ENCODE measurements around the gene CHAF1A.

The CHAF1A gene

DNA sequence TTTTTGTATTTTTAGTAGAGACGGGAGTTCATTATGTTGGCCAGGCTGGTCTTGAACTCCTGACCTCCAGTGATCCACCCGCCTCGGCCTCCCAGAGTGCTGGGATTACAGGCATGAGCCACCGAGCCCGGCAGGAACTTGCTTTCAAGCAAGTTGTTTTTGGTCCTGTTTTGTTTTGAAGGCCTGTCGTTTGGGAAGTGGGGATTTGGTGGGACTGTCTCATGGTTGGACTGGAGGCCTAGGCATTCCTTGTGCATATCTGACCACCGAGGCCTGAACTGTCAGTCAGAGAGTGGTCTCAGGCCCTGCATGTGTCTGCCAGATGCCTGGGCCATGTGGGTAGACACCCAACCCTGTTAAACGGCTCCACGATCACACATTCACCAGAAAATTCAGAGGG, 28.9 kb downstream of the CHAF1A start:
- Mint-ChIP-seq H3K27ac (no peak overlapping the region), H3K9me3 (no peaks in the 10 kb centered on the region), H3K4me3 (no peak overlapping the region), H3K36me3 (peaks cover 12% of the 10 kb centered on the region), H3K27me3 (no peaks in the 10 kb centered on the region), H3K4me1 (no peaks in the 10 kb centered on the region)

DNA sequence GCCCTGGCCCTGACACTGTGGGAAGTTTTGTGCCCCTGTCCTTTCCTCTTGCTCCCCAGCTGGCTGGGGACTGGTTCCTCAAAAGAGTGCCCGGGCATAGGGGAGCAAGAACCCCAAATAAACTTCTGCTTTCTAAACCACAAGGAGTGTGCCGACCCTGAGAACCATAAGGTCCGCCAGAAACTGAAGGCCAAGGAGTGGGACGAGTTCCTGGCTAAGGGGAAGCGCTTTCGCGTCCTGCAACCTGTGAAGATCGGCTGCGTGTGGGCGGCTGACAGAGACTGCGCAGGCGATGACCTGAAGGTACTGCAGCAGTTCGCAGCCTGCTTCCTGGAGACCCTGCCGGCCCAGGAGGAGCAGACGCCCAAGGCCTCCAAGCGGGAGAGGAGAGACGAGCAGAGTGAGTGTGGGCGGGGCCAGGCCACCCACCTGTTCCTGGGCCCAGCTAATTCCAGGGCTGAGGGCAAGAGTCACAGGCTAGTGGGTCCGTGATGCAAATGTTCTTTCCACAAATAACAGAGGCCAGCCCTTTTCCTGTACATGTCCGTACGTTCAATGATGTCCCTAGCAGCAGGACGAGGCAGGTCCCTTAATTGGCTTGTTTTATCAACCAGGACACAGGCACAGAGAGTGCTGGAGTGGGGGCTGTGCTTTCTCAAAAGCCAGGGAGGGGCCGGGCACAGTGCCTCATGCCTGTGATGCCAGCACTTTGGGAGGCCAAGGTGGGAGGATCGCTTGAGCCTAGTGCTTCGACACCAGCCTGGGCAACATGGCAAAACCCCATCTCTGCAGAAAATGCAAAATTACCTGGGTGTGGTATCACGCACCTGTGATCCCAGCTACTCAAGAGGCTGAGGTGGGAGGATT, 29.6 kb downstream of the CHAF1A start:
- no peak overlapping the region for H3K27ac Mint-ChIP-seq
- no peaks in the 10 kb centered on the region for H3K9me3 Mint-ChIP-seq
- no peak overlapping the region for H3K4me3 Mint-ChIP-seq
- H3K36me3 Mint-ChIP-seq: peaks cover 12% of the 10 kb centered on the region
- H3K4me1 Mint-ChIP-seq: no peaks in the 10 kb centered on the region
- H3K27me3 Mint-ChIP-seq: no peaks in the 10 kb centered on the region

DNA sequence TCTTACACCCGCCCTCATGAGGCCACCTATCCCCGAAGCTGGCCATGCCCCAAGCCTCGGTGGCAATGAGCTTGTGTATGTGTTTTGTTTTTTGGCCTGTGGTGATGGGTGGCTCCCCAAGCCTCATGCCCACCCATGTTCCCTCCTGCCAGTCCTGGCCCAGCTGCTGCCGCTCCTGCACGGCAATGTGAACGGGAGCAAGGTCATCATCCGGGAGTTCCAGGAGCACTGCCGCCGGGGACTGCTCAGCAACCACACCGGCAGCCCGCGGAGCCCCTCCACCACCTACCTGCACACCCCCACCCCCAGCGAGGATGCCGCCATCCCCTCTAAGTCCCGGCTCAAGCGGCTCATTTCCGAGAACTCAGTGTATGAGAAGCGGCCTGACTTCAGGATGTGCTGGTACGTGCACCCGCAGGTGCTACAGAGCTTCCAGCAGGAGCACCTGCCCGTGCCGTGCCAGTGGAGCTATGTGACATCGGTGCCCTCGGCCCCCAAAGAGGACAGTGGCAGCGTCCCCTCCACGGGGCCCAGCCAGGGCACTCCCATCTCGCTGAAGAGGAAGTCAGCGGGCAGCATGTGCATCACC, 30.6 kb downstream of the CHAF1A start:
- Mint-ChIP-seq H3K9me3 (no peaks in the 10 kb centered on the region), H3K4me1 (no peaks in the 10 kb centered on the region), H3K27ac (no peak overlapping the region), H3K4me3 (no peak overlapping the region), H3K27me3 (no peaks in the 10 kb centered on the region), H3K36me3 (peaks cover 12% of the 10 kb centered on the region)

DNA sequence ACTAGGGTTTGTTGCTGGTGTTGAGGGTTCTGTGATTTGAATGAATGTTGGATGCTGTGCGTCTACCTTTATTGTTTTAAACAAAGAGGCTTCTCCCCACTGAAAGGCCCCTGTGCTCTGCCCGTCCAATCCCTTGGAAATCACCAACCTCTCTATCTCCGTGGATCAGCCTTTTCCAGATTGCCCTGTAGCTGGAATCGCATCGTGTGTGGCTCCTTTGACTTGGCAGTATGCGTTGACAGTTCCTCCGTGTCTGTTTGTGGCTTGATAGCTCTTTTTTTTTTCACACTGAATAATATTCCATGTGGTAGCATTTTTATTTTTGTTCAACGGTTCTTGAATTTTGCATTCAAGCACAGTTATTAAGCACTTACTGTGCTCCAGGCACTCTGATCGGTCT, 32.0 kb downstream of the CHAF1A start:
- Mint-ChIP-seq H3K36me3 (peaks cover 12% of the 10 kb centered on the region), H3K4me3 (no peak overlapping the region), H3K4me1 (no peaks in the 10 kb centered on the region), H3K27me3 (no peaks in the 10 kb centered on the region), H3K9me3 (no peaks in the 10 kb centered on the region), H3K27ac (no peak overlapping the region)

DNA sequence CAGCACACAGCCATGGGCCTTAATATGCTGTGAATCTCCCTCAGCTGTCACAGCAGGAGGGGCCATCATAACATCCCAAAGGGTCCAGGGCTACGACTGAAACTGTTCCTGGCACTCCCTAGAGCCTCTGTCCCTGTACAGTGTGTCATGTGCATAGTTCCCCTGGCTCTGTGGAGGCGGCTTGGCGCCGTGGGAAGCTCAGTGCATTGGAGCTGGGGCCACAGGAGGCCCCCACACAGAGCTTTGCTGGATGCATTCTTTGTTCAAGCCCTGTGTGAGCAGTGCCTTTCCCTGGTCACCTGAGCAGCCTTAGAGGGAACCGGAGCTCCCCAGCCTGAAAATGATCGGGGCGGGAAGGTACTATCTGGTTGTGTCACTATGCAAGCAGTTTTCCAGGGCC, 33.8 kb downstream of the CHAF1A start:
- Mint-ChIP-seq H3K4me1 (no peaks in the 10 kb centered on the region), H3K27me3 (no peaks in the 10 kb centered on the region), H3K36me3 (peaks cover 10% of the 10 kb centered on the region), H3K9me3 (no peaks in the 10 kb centered on the region), H3K4me3 (no peak overlapping the region), H3K27ac (no peak overlapping the region)

DNA sequence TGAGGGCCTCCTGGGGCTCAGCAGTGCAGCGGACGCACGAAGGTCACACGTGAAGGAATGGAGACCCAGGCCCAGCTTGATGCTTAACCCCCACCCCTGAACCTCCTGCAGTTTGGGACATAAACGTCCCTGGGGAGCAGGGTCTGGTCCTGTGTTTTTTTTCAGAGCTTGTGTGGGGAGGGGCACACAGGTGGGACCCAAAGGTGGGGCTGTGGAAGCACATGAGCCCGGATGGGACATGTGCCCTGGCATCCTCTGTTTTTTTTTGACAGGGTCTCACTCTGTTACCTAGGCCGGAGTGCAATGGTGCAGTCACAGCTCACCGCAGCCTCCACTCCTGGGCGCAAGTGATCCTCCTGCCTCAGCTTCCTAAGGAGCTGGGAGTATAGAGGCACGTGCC, 34.7 kb downstream of the CHAF1A start:
- peaks cover 7% of the 10 kb centered on the region for H3K36me3 Mint-ChIP-seq
- H3K9me3 Mint-ChIP-seq: no peaks in the 10 kb centered on the region
- H3K27ac Mint-ChIP-seq: no peak overlapping the region
- no peaks in the 10 kb centered on the region for H3K27me3 Mint-ChIP-seq
- no peak overlapping the region for H3K4me3 Mint-ChIP-seq
- H3K4me1 Mint-ChIP-seq: no peaks in the 10 kb centered on the region

DNA sequence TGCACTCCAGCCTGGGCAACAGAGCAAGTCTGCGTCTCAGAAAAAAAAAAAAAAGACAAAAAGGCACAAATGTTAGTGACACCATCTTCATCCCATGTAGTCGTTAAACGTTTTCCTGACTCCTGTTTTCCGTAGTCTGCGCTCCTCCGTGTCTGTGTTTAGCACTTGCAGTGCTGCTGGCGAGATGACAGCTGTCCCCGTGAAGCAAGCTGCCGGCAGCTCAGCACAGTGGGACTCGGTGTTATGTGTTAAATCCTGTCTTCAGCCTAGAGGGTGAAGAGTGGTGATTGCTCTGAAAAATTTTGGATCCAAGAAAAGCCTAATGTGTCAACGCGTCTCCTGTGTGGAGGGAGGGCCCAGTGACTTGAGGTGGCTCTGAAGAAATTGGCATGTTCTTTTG, 36.8 kb downstream of the CHAF1A start:
- Mint-ChIP-seq H3K4me3 (no peak overlapping the region), H3K36me3 (peaks cover 8% of the 10 kb centered on the region), H3K4me1 (no peaks in the 10 kb centered on the region), H3K9me3 (no peaks in the 10 kb centered on the region), H3K27ac (no peak overlapping the region), H3K27me3 (no peaks in the 10 kb centered on the region)

DNA sequence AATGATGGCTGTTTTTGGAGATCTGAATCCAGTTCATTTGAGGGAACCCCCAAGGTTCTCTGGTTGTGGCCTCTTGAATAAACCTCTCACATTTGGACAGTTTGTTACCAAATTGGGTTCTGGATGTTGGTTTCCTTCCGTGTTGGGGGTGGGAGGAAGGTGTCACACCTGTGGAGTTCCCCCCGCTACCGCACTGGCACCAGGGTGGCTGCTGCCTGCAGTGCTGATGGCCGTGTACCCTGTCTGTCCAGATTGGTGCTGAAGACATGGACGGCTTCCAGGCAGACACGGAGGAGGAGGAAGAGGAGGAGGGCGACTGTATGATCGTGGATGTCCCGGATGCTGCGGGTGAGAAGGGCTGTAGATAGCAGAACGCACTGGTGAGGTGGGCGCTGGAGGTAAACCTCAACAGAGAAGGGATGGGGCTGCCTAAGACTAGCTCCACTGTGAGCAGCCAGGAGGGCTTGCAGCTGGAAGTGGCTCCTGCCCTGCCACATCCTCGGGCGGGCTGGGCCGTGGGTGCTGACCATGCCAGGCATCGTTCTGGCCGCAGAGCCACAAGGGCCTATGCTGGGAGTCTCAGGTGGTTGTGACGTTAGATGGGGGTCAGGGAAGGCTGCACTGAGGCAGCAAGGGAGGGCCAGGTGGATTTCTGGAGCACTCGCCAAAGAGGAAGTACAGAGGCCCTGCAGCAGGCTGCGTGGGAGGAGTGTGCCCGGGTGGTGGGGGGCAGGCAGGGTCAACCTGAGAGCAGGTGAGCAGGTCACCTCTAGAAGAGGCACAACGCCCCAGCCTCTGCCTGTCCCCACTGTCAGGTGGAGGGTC, 39.8 kb downstream of the CHAF1A start:
- no peak overlapping the region for H3K4me3 Mint-ChIP-seq
- H3K9me3 Mint-ChIP-seq: no peaks in the 10 kb centered on the region
- H3K27ac Mint-ChIP-seq: peak overlapping the region; percentile 61
- H3K36me3 Mint-ChIP-seq: peaks cover 6% of the 10 kb centered on the region
- H3K4me1 Mint-ChIP-seq: no peaks in the 10 kb centered on the region
- H3K27me3 Mint-ChIP-seq: no peaks in the 10 kb centered on the region

DNA sequence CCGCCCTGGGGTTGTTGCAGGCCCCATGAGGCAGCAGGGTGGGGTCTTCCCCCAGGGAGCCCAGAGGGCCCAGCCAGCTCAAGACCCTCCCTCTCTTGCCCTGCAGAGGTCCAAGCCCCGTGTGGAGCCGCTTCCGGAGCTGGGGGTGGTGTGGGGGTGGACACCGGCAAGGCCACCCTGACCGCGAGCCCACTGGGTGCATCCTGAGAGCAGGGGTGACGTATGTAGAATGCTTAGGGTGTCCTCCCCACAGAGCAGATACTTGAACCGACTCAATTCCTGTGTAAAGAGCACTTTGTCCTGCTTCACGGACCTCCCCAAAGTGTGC, 40.3 kb downstream of the CHAF1A start:
- H3K9me3 Mint-ChIP-seq: no peaks in the 10 kb centered on the region
- H3K36me3 Mint-ChIP-seq: peaks cover 6% of the 10 kb centered on the region
- no peaks in the 10 kb centered on the region for H3K27me3 Mint-ChIP-seq
- H3K4me3 Mint-ChIP-seq: no peak overlapping the region
- H3K4me1 Mint-ChIP-seq: no peaks in the 10 kb centered on the region
- H3K27ac Mint-ChIP-seq: no peak overlapping the region

DNA sequence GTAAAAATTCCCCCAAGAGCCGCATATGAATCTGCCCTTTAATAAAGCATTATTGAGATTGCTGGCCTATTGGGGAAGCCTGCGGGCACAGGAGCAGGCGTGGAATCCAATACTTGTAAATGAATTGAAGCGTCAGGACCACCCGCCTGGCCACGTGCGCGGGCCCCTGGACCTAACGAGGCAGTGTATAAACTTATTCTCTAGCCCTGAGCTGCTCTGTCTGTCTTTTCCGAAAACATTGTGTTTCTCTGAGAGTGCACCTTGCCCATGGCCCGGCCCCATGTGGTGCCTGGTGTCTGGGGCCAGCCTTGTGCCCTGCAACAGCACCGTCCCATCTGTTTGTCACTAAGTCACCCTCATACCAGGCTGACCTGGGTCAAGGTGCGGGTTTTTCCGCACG, 40.7 kb downstream of the CHAF1A start:
- Mint-ChIP-seq H3K27me3 (no peaks in the 10 kb centered on the region), H3K4me1 (no peaks in the 10 kb centered on the region), H3K36me3 (peaks cover 6% of the 10 kb centered on the region), H3K4me3 (no peak overlapping the region), H3K27ac (no peak overlapping the region), H3K9me3 (no peaks in the 10 kb centered on the region)

DNA sequence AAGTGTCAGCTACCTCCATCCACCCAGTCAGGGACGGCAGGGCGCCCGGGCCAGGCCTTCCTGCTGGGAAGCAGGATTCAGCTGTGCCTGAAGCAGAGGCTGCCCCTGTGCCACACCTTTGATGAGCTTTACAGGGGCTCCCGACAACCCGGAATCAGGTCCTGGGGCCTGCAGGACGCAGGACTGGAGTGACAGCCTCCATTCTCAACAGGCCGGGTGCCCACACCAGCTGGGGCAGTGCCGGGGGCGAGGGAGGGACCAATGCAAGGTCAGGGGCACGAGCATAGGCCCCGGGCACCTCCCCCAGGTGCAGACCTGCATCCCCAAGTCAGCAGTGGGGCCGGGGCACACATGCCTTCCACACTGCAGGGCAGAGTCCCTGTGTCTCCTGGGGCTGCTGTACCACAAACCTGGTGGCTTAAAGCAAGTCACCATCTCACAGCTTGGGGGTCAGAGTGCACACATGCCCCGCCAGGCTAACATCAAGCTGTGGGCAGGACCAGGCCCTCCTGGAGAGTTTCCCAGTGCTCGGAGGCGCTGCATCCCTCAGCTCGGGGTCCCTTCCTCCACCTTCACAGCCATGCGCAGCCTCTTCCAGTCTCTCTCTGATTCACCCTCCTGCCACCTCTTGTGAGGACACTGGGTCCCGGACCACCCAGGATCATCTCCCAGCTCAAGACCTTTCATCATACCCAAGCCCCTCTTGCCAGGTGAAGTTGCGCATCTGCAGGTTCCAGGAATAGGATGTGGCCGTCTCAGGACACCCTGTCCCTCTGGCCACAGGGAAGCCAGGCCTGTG, 41.7 kb downstream of the CHAF1A start:
- Mint-ChIP-seq H3K4me3 (no peak overlapping the region), H3K9me3 (no peaks in the 10 kb centered on the region), H3K36me3 (peaks cover 6% of the 10 kb centered on the region), H3K27me3 (no peaks in the 10 kb centered on the region), H3K27ac (no peak overlapping the region), H3K4me1 (no peaks in the 10 kb centered on the region)

DNA sequence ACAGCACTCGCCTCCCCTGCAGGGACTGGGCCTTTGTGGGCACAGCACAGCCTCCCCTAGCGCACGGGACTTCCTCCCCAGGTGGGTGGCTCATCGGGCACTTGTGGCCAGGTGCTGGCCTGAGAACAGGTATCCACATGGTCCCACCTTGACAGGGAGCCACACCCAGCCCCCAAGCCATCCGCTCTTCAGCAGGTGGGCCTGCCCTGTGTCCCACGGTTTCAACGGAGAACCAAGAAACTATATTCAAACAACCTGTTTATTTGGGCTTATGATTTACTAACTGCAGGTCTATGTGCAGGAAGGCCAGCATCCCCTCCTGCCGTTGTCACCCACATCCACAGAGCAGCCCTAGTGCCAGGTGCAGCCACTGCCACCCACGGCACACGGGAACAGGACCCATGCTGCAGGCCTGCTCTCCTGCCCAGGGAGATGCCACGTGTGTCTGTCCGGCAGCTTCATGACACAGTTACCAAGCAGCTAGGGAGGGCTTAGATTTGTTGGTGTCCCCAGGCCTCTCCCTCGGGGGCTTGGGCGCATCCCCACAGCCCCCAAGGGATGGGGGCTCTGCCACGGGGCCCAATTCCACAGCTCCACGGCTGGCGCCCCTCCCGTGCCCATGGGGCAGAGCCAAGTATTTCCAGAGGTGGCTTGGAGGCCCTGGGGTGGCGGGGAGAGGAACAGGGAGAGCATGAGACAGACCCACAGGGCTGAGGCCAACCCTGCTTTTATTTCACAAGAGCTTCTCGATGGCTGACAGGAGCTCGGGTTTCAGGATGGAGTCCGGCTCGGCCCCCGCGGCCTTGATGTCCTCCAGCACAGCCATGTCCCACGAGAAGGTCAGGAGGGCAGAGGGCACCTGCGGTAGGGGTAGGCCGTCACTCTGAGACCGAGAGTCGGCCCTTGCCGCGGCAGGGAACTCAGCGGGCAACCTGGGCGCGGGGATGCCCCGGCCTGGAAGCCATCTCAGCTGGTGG, 42.6 kb downstream of the CHAF1A start:
- Mint-ChIP-seq H3K27ac (no peak overlapping the region), H3K27me3 (no peaks in the 10 kb centered on the region), H3K36me3 (peaks cover 8% of the 10 kb centered on the region), H3K4me1 (no peaks in the 10 kb centered on the region), H3K4me3 (no peak overlapping the region), H3K9me3 (no peaks in the 10 kb centered on the region)

DNA sequence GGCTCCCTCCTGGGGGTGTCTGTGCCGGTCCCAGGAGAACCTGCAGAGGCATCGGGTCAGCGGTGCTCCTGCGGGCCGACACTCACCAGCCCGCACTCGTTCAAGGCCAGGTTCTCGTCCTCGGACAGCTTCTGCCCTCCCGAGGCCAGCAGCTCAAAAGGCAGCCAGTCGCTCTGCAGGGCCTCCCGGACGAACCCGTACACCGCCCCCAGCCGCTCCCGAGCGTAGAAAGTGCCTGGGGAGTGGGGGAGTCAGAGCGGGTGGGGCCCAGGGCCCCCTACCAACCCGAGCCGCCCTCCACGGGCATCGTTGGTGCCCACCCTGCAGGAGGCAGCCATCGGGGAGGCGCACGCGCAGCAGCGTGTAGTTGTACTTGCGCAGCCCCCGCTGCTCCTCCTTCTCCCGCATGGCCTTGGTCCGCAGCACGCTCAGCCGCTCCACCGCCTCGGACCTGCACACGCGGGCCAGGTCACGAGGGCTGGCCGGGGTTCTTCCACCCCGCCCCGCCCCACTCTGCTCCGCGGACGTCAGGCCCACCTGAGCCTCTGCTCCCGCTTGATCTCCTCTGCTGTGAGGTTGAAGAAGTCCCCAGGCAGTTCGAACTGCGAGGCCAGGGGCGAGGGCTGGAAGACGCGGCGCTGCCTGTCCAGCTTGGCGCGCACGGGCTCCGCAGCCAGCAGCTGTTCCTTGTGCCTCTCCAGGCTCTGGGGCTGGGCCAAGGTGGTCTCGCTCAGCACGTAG, 43.7 kb downstream of the CHAF1A start:
- H3K27ac Mint-ChIP-seq: no peak overlapping the region
- peaks cover 8% of the 10 kb centered on the region for H3K36me3 Mint-ChIP-seq
- H3K27me3 Mint-ChIP-seq: no peaks in the 10 kb centered on the region
- no peak overlapping the region for H3K4me3 Mint-ChIP-seq
- H3K9me3 Mint-ChIP-seq: no peaks in the 10 kb centered on the region
- H3K4me1 Mint-ChIP-seq: no peaks in the 10 kb centered on the region

DNA sequence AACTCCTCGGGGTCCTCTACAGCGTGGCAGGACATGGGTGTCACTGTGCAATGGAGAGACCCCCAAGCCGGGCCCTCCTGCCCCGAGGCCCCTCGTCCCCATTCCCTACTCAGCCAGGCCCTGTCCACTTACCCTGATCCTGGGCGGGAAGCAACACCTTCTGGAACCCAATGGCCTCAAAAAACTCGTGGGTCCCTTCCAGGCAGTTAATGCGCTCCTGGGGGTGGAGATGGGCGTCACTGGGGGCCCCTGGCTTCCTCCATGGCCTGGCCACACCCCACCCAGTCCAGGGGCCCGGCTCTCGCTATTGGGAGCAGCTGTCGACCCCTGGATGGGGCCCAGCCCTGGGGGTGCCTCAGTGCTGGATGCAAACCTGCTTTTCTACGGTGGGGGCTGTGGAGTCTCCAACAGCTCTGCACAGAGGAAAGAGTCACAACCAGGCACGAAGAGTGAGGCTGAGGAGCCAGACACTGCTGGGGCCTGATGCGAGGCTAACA, 44.3 kb downstream of the CHAF1A start:
- Mint-ChIP-seq H3K4me1 (no peaks in the 10 kb centered on the region), H3K9me3 (no peaks in the 10 kb centered on the region), H3K4me3 (no peak overlapping the region), H3K27me3 (no peaks in the 10 kb centered on the region), H3K36me3 (peaks cover 8% of the 10 kb centered on the region), H3K27ac (no peak overlapping the region)

Data from activated naive CD4-positive, alpha-beta T cell treated with anti-CD3 and anti-CD28 coated beads, Interleukin-2, amount 50 U/mL, for 24 hours (primary cell).